Liver (tissue), 3 donors: Measurements from ENCODE around the gene DHX30.

Experiments
- CTCF ChIP-seq: fragments of 150-350 bp; IDR thresholded peaks from 2 replicates; pipeline ENCODE4 v1.5.1; 2017; ENCODE audit warnings: improper control_type of control experiment, low read depth, low read length; ENCODE audit not compliant: missing input control
- GABPA ChIP-seq, 2 donors: IDR thresholded peaks in 1 of 2; conservative IDR thresholded peaks in 1 of 2; 2 replicates each; pipeline ENCODE4 v1.6.1; 2016; ENCODE audit warnings: antibody characterized with exemption in 2 of 2, mild to moderate bottlenecking in 1 of 2, moderate library complexity in 1 of 2
- HNF4G ChIP-seq: IDR thresholded peaks from 2 replicates; pipeline ENCODE4 v1.6.1; 2016; ENCODE audit warnings: antibody characterized with exemption
- JUND ChIP-seq, 2 donors: IDR thresholded peaks; 2 replicates each; pipeline ENCODE4 v1.6.1; 2016; ENCODE audit warnings: antibody characterized with exemption in 2 of 2
- NR2F2 ChIP-seq: IDR thresholded peaks from 2 replicates; pipeline ENCODE4 v1.6.1; 2016; ENCODE audit warnings: antibody characterized with exemption
- RAD21 ChIP-seq, 2 donors: IDR thresholded peaks; 2 replicates each; pipeline ENCODE4 v1.6.1; 2016; ENCODE audit warnings: antibody characterized with exemption in 2 of 2, mild to moderate bottlenecking in 2 of 2
- SP1 ChIP-seq: IDR thresholded peaks from 2 replicates; pipeline ENCODE4 v1.6.1; 2018; ENCODE audit warnings: antibody characterized with exemption, mild to moderate bottlenecking
- TAF1 ChIP-seq: conservative IDR thresholded peaks from 2 replicates; pipeline ENCODE4 v1.6.1; 2016; ENCODE audit warnings: antibody characterized with exemption, mild to moderate bottlenecking
- YY1 ChIP-seq: IDR thresholded peaks from 2 replicates; pipeline ENCODE4 v1.6.1; 2016; ENCODE audit warnings: antibody characterized with exemption, mild to moderate bottlenecking
- ZBTB33 ChIP-seq: IDR thresholded peaks from 2 replicates; pipeline ENCODE4 v1.6.1; 2016; ENCODE audit warnings: antibody characterized with exemption
- TF ChIP-seq, protein P1 (sequence below): IDR thresholded peaks from 2 replicates; pipeline ENCODE4 v1.6.1; 2016; ENCODE audit warnings: antibody characterized with exemption, mild to moderate bottlenecking
- TF ChIP-seq, protein P2 (sequence below): IDR thresholded peaks from 2 replicates; pipeline ENCODE4 v1.6.1; 2016; ENCODE audit warnings: antibody characterized with exemption
- donor health status: healthy.
- donor health status: healthy.

DNA sequence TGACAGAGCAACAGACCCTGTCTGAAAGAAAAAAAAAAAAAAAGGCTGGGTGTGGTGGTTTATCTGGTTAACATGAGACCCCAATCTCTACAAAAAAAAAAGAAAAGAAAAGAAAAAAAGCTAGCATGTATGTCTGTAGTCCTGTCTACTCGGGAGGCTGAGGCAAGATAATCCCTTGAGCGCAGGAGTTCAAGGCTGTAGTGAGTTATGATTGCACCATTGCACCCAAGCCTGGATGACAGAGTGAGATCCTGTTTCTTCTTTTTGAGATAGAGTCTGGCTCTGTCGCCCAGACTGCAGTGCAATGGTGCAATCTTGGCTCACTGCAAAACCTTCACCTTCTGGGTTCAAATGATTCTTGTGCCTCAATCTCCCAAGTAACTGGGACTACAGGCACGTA, 8.4 kb upstream of the DHX30 start:
- TF ChIP-seq CTCF (no peak), RAD21 (IDR thresholded peaks at IDR 0.05) (no peak), JUND (IDR thresholded peaks at IDR 0.05) (no peak), ZBTB33 (no peak), GABPA (IDR thresholded peaks at IDR 0.05 in 1 of 2, conservative IDR thresholded peaks at IDR 0.05 in 1 of 2) (no peak), TAF1 (no peak), YY1 (no peak), SP1 (no peak), NR2F2 (no peak), HNF4G (no peak)
- TF ChIP-seq, protein P1, sequence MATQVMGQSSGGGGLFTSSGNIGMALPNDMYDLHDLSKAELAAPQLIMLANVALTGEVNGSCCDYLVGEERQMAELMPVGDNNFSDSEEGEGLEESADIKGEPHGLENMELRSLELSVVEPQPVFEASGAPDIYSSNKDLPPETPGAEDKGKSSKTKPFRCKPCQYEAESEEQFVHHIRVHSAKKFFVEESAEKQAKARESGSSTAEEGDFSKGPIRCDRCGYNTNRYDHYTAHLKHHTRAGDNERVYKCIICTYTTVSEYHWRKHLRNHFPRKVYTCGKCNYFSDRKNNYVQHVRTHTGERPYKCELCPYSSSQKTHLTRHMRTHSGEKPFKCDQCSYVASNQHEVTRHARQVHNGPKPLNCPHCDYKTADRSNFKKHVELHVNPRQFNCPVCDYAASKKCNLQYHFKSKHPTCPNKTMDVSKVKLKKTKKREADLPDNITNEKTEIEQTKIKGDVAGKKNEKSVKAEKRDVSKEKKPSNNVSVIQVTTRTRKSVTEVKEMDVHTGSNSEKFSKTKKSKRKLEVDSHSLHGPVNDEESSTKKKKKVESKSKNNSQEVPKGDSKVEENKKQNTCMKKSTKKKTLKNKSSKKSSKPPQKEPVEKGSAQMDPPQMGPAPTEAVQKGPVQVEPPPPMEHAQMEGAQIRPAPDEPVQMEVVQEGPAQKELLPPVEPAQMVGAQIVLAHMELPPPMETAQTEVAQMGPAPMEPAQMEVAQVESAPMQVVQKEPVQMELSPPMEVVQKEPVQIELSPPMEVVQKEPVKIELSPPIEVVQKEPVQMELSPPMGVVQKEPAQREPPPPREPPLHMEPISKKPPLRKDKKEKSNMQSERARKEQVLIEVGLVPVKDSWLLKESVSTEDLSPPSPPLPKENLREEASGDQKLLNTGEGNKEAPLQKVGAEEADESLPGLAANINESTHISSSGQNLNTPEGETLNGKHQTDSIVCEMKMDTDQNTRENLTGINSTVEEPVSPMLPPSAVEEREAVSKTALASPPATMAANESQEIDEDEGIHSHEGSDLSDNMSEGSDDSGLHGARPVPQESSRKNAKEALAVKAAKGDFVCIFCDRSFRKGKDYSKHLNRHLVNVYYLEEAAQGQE, result no peak
- TF ChIP-seq, protein P2, sequence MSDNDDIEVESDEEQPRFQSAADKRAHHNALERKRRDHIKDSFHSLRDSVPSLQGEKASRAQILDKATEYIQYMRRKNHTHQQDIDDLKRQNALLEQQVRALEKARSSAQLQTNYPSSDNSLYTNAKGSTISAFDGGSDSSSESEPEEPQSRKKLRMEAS, result no peak
